ENCODE data around the gene STXBP5. TPM values are rescaled to one million over a fixed set of nuclear protein-coding genes. Genes with fewer than 3 reads are reported as not detected.
"Not testable (repeated sequence)": the region's sequence is repeated elsewhere in the genome, so short reads cannot be mapped to it uniquely, and the experiment has no call there.

STXBP5 gene
- total RNA-seq, 2 experiments from 2014 or later, result 17.6 to 17.7 TPM

GRCh38 chr6:147248859-147249258 is 44.6 kb downstream of the STXBP5 start:
- no peak overlapping the region for H3K27ac Mint-ChIP-seq
- H3K36me3 Mint-ChIP-seq (ENCODE audit: low read depth), result peaks cover 49% of the 10 kb centered on the region
- peaks cover 15% of the 10 kb centered on the region for H3K9me3 Mint-ChIP-seq
- DNase-seq, result no peak
- H3K4me1 Mint-ChIP-seq, result no peaks in the 10 kb centered on the region
- CTCF ChIA-PET, result interaction anchor here (0.7 kb wide), 1 partner anchor 1856 kb away, joined by 3 read pairs; no protein-coding TSS in a partner anchor
- POLR2A ChIA-PET, result no interaction called here
- no peak overlapping the region for H3K4me3 Mint-ChIP-seq
- H3K27me3 Mint-ChIP-seq, result no peaks in the 10 kb centered on the region

- Mint-ChIP-seq H3K27ac (no peak overlapping the region), H3K9me3 (peaks cover 15% of the 10 kb centered on the region), H3K36me3 (ENCODE audit: low read depth) (peaks cover 46% of the 10 kb centered on the region), H3K4me1 (no peaks in the 10 kb centered on the region), H3K4me3 (no peak overlapping the region), H3K27me3 (no peaks in the 10 kb centered on the region)
- POLR2A ChIA-PET, result no interaction called here
- no peak for DNase-seq
- CTCF ChIA-PET, result no interaction called here
Measured at GRCh38 chr6:147251072-147251471, 46.9 kb downstream of the STXBP5 start.

- DNase-seq, CTCF ChIA-PET, POLR2A ChIA-PET, H3K27me3 Mint-ChIP-seq, H3K27ac Mint-ChIP-seq, H3K4me1 Mint-ChIP-seq, H3K4me3 Mint-ChIP-seq: not testable (repeated sequence)
- Mint-ChIP-seq H3K36me3 (ENCODE audit: low read depth) (peaks cover 29% of the 10 kb centered on the region), H3K9me3 (peaks cover 15% of the 10 kb centered on the region)
Measured at GRCh38 chr6:147254929-147255473, 50.8 kb downstream of the STXBP5 start.

GRCh38 chr6:147255948-147256674 is 51.9 kb downstream of the STXBP5 start:
- DNase-seq, result no peak
- no peaks in the 10 kb centered on the region for H3K4me1 Mint-ChIP-seq
- POLR2A ChIA-PET, result no interaction called here
- H3K36me3 Mint-ChIP-seq (ENCODE audit: low read depth), result peaks cover 22% of the 10 kb centered on the region
- no peak overlapping the region for H3K27ac Mint-ChIP-seq
- peaks cover 12% of the 10 kb centered on the region for H3K9me3 Mint-ChIP-seq
- no peaks in the 10 kb centered on the region for H3K27me3 Mint-ChIP-seq
- H3K4me3 Mint-ChIP-seq, result no peak overlapping the region
- CTCF ChIA-PET, result interaction anchor here (1.1 kb wide), 1 partner anchor 17 kb away, joined by 3 read pairs; no protein-coding TSS in a partner anchor

- ChIA-PET POLR2A (no interaction called here), CTCF (interaction anchor here (0.6 kb wide), 1 partner anchor 241 kb away, joined by 4 read pairs; no protein-coding TSS in a partner anchor)
- Mint-ChIP-seq H3K27ac (no peak overlapping the region), H3K27me3 (no peaks in the 10 kb centered on the region), H3K9me3 (peaks cover 4% of the 10 kb centered on the region), H3K4me3 (no peak overlapping the region), H3K36me3 (ENCODE audit: low read depth) (peaks cover 10% of the 10 kb centered on the region), H3K4me1 (no peaks in the 10 kb centered on the region)
- no peak for DNase-seq
Measured at GRCh38 chr6:147257760-147258159, 53.5 kb downstream of the STXBP5 start.

GRCh38 chr6:147260091-147260490 is 55.9 kb downstream of the STXBP5 start:
- H3K4me3 Mint-ChIP-seq, result no peak overlapping the region
- no peaks in the 10 kb centered on the region for H3K4me1 Mint-ChIP-seq
- H3K27ac Mint-ChIP-seq, result no peak overlapping the region
- POLR2A ChIA-PET, result no interaction called here
- peaks cover 8% of the 10 kb centered on the region for H3K36me3 Mint-ChIP-seq (ENCODE audit: low read depth)
- H3K27me3 Mint-ChIP-seq, result no peaks in the 10 kb centered on the region
- CTCF ChIA-PET, result no interaction called here
- DNase-seq, result no peak
- H3K9me3 Mint-ChIP-seq, result no peaks in the 10 kb centered on the region

GRCh38 chr6:147262946-147263345 is 58.7 kb downstream of the STXBP5 start:
- Mint-ChIP-seq H3K27ac (no peak overlapping the region), H3K36me3 (ENCODE audit: low read depth) (peaks cover 25% of the 10 kb centered on the region), H3K27me3 (no peaks in the 10 kb centered on the region), H3K4me3 (no peak overlapping the region), H3K4me1 (no peaks in the 10 kb centered on the region), H3K9me3 (no peaks in the 10 kb centered on the region)
- ChIA-PET CTCF (no interaction called here), POLR2A (no interaction called here)
- no peak for DNase-seq

GRCh38 chr6:147266821-147267220 is 62.6 kb downstream of the STXBP5 start:
- Mint-ChIP-seq H3K27me3 (no peaks in the 10 kb centered on the region), H3K4me1 (no peaks in the 10 kb centered on the region), H3K36me3 (ENCODE audit: low read depth) (peaks cover 46% of the 10 kb centered on the region), H3K9me3 (no peaks in the 10 kb centered on the region), H3K4me3 (no peak overlapping the region), H3K27ac (no peak overlapping the region)
- no peak for DNase-seq
- ChIA-PET CTCF (interaction anchor here (1.2 kb wide), 1 partner anchor 19 kb away, joined by 3 read pairs; no protein-coding TSS in a partner anchor), POLR2A (no interaction called here)

GRCh38 chr6:147267658-147268057 is 63.4 kb downstream of the STXBP5 start:
- Mint-ChIP-seq H3K36me3 (ENCODE audit: low read depth) (peaks cover 49% of the 10 kb centered on the region), H3K4me1 (no peaks in the 10 kb centered on the region), H3K27ac (no peak overlapping the region), H3K27me3 (no peaks in the 10 kb centered on the region), H3K4me3 (no peak overlapping the region), H3K9me3 (no peaks in the 10 kb centered on the region)
- no peak for DNase-seq
- CTCF ChIA-PET, result interaction anchor here (1.2 kb wide), 1 partner anchor 20 kb away, joined by 3 read pairs; no protein-coding TSS in a partner anchor
- POLR2A ChIA-PET, result no interaction called here

GRCh38 chr6:147268254-147268653 is 64.0 kb downstream of the STXBP5 start:
- H3K27me3 Mint-ChIP-seq, result no peaks in the 10 kb centered on the region
- CTCF ChIA-PET, result no interaction called here
- H3K4me1 Mint-ChIP-seq, result no peaks in the 10 kb centered on the region
- peaks cover 49% of the 10 kb centered on the region for H3K36me3 Mint-ChIP-seq (ENCODE audit: low read depth)
- H3K4me3 Mint-ChIP-seq, result no peak overlapping the region
- POLR2A ChIA-PET, result no interaction called here
- no peak for DNase-seq
- no peaks in the 10 kb centered on the region for H3K9me3 Mint-ChIP-seq
- H3K27ac Mint-ChIP-seq, result no peak overlapping the region

- Mint-ChIP-seq H3K27ac (no peak overlapping the region), H3K27me3 (no peaks in the 10 kb centered on the region), H3K9me3 (peaks cover 4% of the 10 kb centered on the region), H3K36me3 (ENCODE audit: low read depth) (peaks cover 45% of the 10 kb centered on the region), H3K4me1 (peaks cover 3% of the 10 kb centered on the region), H3K4me3 (no peak overlapping the region)
- ChIA-PET POLR2A (no interaction called here), CTCF (interaction anchor here (0.6 to 1.4 kb wide), 3 partner anchors 15 to 31 kb away, joined by 3 to 5 read pairs (median 3); no protein-coding TSS in a partner anchor)
- no peak for DNase-seq
Measured at GRCh38 chr6:147274012-147274411, 69.8 kb downstream of the STXBP5 start.

- CTCF ChIA-PET, result interaction anchor here (1.2 kb wide), 1 partner anchor 29 kb away, joined by 3 read pairs; no protein-coding TSS in a partner anchor
Measured at GRCh38 chr6:147274776-147275175, 70.6 kb downstream of the STXBP5 start.

GRCh38 chr6:147278891-147279290 is 74.7 kb downstream of the STXBP5 start:
- peaks cover 8% of the 10 kb centered on the region for H3K9me3 Mint-ChIP-seq
- POLR2A ChIA-PET, result no interaction called here
- no peaks in the 10 kb centered on the region for H3K27me3 Mint-ChIP-seq
- H3K36me3 Mint-ChIP-seq (ENCODE audit: low read depth), result peaks cover 55% of the 10 kb centered on the region
- H3K4me3 Mint-ChIP-seq, result no peak overlapping the region
- H3K27ac Mint-ChIP-seq, result no peak overlapping the region
- peaks cover 15% of the 10 kb centered on the region for H3K4me1 Mint-ChIP-seq
- DNase-seq, result no peak
- CTCF ChIA-PET, result no interaction called here

More at GRCh38 chr6:147274776-147275175, 70.6 kb downstream of the STXBP5 start:
- Mint-ChIP-seq H3K27me3 (no peaks in the 10 kb centered on the region), H3K4me3 (no peak overlapping the region), H3K9me3 (peaks cover 8% of the 10 kb centered on the region), H3K4me1 (peaks cover 9% of the 10 kb centered on the region), H3K36me3 (ENCODE audit: low read depth) (peaks cover 44% of the 10 kb centered on the region), H3K27ac (no peak overlapping the region)
- DNase-seq, result no peak
- POLR2A ChIA-PET, result no interaction called here

Data from activated CD4-positive, alpha-beta T cell treated with anti-CD3 and anti-CD28 coated beads, Interleukin-2, amount 10 ng/mL, durations not matched to agents 7 days and 5 days (primary cell).